ENCODE results near the gene RAB8B. TPM values are rescaled to one million over a fixed set of nuclear protein-coding genes. Genes with fewer than 3 reads are reported as not detected.

RAB8B gene
- total and polyA plus RNA-seq, 2 of the 13 experiments (the other 11 are each of a cell fraction or from before 2014, with no cell fraction given), result 6.8 to 14.2 TPM

- Histone ChIP-seq H3K4me2 (ENCODE audit: low read depth, low read length) (no peak overlapping the region), H3K4me3 (replicated peaks in 1 of 3; ENCODE audit: insufficient read depth in 1 of 3, low read depth in 2 of 3, low read length in 3 of 3) (no peak overlapping the region), H3K27me3 (ENCODE audit: control insufficient read depth in 1 of 2, insufficient read depth in 2 of 2, low read length in 2 of 2) (no peaks in the 10 kb centered on the region), H3K9ac (ENCODE audit: insufficient read depth, low read depth, low read length) (no peak overlapping the region), H3K27ac (ENCODE audit: extremely low read length, insufficient read depth, low read length) (no peak overlapping the region), H3K9me3 (ENCODE audit: low read length) (no peaks in the 10 kb centered on the region), H2AFZ (ENCODE audit: low read length) (no peak overlapping the region), H4K20me1 (ENCODE audit: insufficient read depth, low read length) (no peaks in the 10 kb centered on the region), H3K36me3 (replicated peaks in 1 of 2; ENCODE audit: control insufficient read depth in 1 of 2, insufficient read depth in 2 of 2, low read length in 2 of 2) (no peaks in the 10 kb centered on the region), H3K4me1 (ENCODE audit: insufficient read depth, low read length) (peaks cover 28% of the 10 kb centered on the region), H3K79me2 (ENCODE audit: insufficient read depth, low read length) (no peaks in the 10 kb centered on the region)
- intact Hi-C loops (cut with micrococcal nuclease; ENCODE audit: unreplicated experiment) (no loop called here), in situ Hi-C loops (cut with HindIII; ENCODE audit: extremely low pct_ligation_motif_present, low pct_unique_long_range_greater_than_20kb) (no loop called here)
- ATAC-seq (no peak), DNase-seq (ENCODE audit: low spot score) (no peak), FAIRE-seq (no peak)
- 3% methylated on average over 2 of the region's 2 CpGs for WGBS (ENCODE audit: low lambda C conversion rate)
- CTCF ChIA-PET (ENCODE audit: low intra/inter-chr PET ratio, low total read pairs), result no interaction called here
- BruUV-seq (replicated peaks), result no TSS peak
- no peak for TF ChIP-seq ZNF576 (CRISPR knock-in tag; IDR thresholded peaks at IDR 0.05)
- TF ChIP-seq RELA (CRISPR knock-in tag; IDR thresholded peaks at IDR 0.05), result no peak
- POLR2A ChIA-PET, result no interaction called here
These were observed 7.8 kb upstream of the RAB8B start for GRCh38 chr15:63181648-63182047.

GRCh38 chr15:63185206-63185605 lies 4.2 kb upstream of the RAB8B start:
- CTCF ChIA-PET (ENCODE audit: low intra/inter-chr PET ratio, low total read pairs), result no interaction called here
- Histone ChIP-seq H3K27ac (ENCODE audit: extremely low read length, insufficient read depth, low read length) (no peak overlapping the region), H3K4me1 (ENCODE audit: insufficient read depth, low read length) (peaks cover 44% of the 10 kb centered on the region), H3K4me3 (replicated peaks in 1 of 3; ENCODE audit: insufficient read depth in 1 of 3, low read depth in 2 of 3, low read length in 3 of 3) (no peak overlapping the region), H3K36me3 (replicated peaks in 1 of 2; ENCODE audit: control insufficient read depth in 1 of 2, insufficient read depth in 2 of 2, low read length in 2 of 2) (no peaks in the 10 kb centered on the region), H2AFZ (ENCODE audit: low read length) (no peak overlapping the region), H3K79me2 (ENCODE audit: insufficient read depth, low read length) (peaks cover 2% of the 10 kb centered on the region), H4K20me1 (ENCODE audit: insufficient read depth, low read length) (no peaks in the 10 kb centered on the region), H3K4me2 (ENCODE audit: low read depth, low read length) (no peak overlapping the region), H3K27me3 (ENCODE audit: control insufficient read depth in 1 of 2, insufficient read depth in 2 of 2, low read length in 2 of 2) (no peaks in the 10 kb centered on the region; a peak in 1 of 5 replicates), H3K9ac (ENCODE audit: insufficient read depth, low read depth, low read length) (no peak overlapping the region), H3K9me3 (ENCODE audit: low read length) (no peaks in the 10 kb centered on the region)
- no TSS peak for BruUV-seq (replicated peaks)
- WGBS (ENCODE audit: low lambda C conversion rate), result 6% methylated on average over 2 of the region's 2 CpGs
- FAIRE-seq (no peak), ATAC-seq (no peak), DNase-seq (ENCODE audit: low spot score) (peak; percentile 44)
- POLR2A ChIA-PET, result interaction anchor here (1.7 kb wide), 1 partner anchor 28 kb away, joined by 10 read pairs; the partner anchor contains the start of gene RPS27L
- TF ChIP-seq, protein P1, sequence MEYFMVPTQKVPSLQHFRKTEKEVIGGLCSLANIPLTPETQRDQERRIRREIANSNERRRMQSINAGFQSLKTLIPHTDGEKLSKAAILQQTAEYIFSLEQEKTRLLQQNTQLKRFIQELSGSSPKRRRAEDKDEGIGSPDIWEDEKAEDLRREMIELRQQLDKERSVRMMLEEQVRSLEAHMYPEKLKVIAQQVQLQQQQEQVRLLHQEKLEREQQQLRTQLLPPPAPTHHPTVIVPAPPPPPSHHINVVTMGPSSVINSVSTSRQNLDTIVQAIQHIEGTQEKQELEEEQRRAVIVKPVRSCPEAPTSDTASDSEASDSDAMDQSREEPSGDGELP (IDR thresholded peaks at IDR 0.05; ENCODE audit: borderline replicate concordance, low read depth), result 0 out of 2 replicates have a peak, but pooled peaks have one; percentile 20
- no peak for TF ChIP-seq ERF (CRISPR knock-in tag; IDR thresholded peaks at IDR 0.05)
- TF ChIP-seq SAP130 (CRISPR knock-in tag; IDR thresholded peaks at IDR 0.05; ENCODE audit: low read depth), result 0 out of 2 replicates have a peak, but pooled peaks have one; percentile 10
- TF ChIP-seq FOSL2 (CRISPR knock-in tag; IDR thresholded peaks at IDR 0.05), result peak; percentile 28; the same call in 1 of the 2 replicates
- in situ Hi-C loops (cut with HindIII; ENCODE audit: extremely low pct_ligation_motif_present, low pct_unique_long_range_greater_than_20kb) (no loop called here), intact Hi-C loops (cut with micrococcal nuclease; ENCODE audit: unreplicated experiment) (loop anchor here (5.0 kb wide), 1 partner anchor 92 kb away; the partner anchor contains the start of gene APH1B)

Data from HepG2 (cell line).